ENCODE measurements around the gene RHOBTB3. TPM values are rescaled to one million over a fixed set of nuclear protein-coding genes. Genes with fewer than 3 reads are reported as not detected.

The RHOBTB3 gene
- polyA plus RNA-seq, 2 of the 4 experiments (the other 2 are of a cell fraction) = 9.1 to 28.6 TPM

- WGBS (ENCODE audit: missing lambda C conversion rate) = 73% methylated on average over 2 of the region's 2 CpGs
Observed at GRCh38 chr5:95839658-95840057, 108.5 kb downstream of the RHOBTB3 start.

GRCh38 chr5:95840956-95841705 is 110.0 kb downstream of the RHOBTB3 start:
- CTCF ChIA-PET = interaction anchor here (1.0 to 23.4 kb wide), 5 partner anchors 55 to 760 kb away, joined by 3 to 469 read pairs (median 4); partner anchors contain the start of gene RFESD

More at GRCh38 chr5:95839658-95840057, 108.5 kb downstream of the RHOBTB3 start:
- peaks cover 54% of the 10 kb centered on the region for H3K4me1 ChIP-seq
- H3K9me3 ChIP-seq = no peaks in the 10 kb centered on the region
- FAIRE-seq (no peak), DNase-seq (ENCODE audit: low read depth in 1 of 2, low spot score in 1 of 2) (no peak), ATAC-seq (no peak)
- POLR2A ChIA-PET = no interaction called here
- no peak overlapping the region for H3K4me2 ChIP-seq
- peak overlapping the region; percentile 38 to 70; a peak in 4 of 6 replicates for H3K27ac ChIP-seq
- CTCF ChIA-PET = interaction anchor here (1.3 to 23.4 kb wide), 7 partner anchors 7 to 196 kb away, joined by 3 to 469 read pairs (median 6); no protein-coding TSS in a partner anchor
- TF ChIP-seq GATA3 (IDR thresholded peaks at IDR 0.05; ENCODE audit: borderline replicate concordance) (no peak), TP53 (CRISPR knock-in tag; IDR thresholded peaks at IDR 0.05) (no peak), CBX2 (IDR thresholded peaks at IDR 0.05; ENCODE audit: borderline replicate concordance, low read depth) (no peak), RFX5 (IDR thresholded peaks at IDR 0.05) (no peak), HOXB5 (CRISPR knock-in tag; IDR thresholded peaks at IDR 0.05) (no peak), JUN (IDR thresholded peaks at IDR 0.05) (no peak), NPAS2 (CRISPR knock-in tag; IDR thresholded peaks at IDR 0.05; ENCODE audit: borderline replicate concordance) (no peak), KDM1A (IDR thresholded peaks at IDR 0.05; ENCODE audit: low read depth) (no peak), KDM5A (IDR thresholded peaks at IDR 0.05) (no peak), FOSB (CRISPR knock-in tag; IDR thresholded peaks at IDR 0.05) (no peak), EP300 (IDR thresholded peaks at IDR 0.05) (no peak), CHD2 (IDR thresholded peaks at IDR 0.05; ENCODE audit: low read length, partially characterized antibody) (no peak), RARB (CRISPR knock-in tag; IDR thresholded peaks at IDR 0.05) (no peak), HOXB13 (CRISPR knock-in tag; IDR thresholded peaks at IDR 0.05; ENCODE audit: low read depth) (no peak)
- TF ChIP-seq, protein P1, sequence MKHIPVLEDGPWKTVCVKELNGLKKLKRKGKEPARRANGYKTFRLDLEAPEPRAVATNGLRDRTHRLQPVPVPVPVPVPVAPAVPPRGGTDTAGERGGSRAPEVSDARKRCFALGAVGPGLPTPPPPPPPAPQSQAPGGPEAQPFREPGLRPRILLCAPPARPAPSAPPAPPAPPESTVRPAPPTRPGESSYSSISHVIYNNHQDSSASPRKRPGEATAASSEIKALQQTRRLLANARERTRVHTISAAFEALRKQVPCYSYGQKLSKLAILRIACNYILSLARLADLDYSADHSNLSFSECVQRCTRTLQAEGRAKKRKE (CRISPR knock-in tag; IDR thresholded peaks at IDR 0.05; ENCODE audit: low read depth) = no peak
- no peak overlapping the region for H3K4me3 ChIP-seq

DNA sequence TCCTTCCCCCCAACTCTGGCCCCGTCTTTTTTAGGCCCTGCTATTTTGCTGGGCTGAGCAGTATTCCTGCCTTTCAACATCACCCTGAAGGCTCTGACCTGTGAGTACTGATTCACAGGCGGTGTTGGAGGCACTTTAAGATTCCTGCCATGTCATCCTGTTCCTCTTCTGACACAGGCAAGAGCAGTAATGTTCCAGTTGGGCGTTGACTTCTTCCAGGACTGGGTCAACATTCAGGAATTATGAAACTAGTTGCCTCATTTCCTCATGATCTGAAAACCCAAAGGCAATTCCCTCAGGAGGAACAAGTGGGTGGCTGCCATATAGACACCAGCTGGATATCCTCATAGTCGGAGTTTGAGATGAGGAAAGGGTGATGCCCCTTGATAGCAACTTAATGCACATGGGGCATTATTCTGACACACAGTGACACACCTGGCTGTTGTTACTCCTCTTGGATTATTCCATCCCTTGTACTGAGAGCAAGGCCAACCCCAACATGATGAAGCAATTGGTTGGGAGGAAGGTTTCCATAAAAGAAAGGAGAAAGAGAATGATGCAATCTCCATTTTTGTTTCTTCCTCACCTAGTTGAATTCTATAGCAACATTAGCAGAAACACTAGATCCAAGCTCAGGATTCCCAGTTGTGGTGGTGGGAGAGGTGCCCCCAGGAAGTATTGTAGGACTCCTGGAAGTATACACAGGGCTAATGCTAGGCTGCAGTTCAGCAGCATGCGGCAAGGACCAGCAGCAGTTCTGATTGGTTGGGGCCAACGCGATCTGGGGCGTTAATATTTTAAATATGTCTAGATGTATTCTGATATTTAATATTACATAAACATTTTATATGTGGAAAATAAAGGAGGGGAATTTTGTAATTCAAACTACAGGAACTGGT is 111.0 kb downstream of the RHOBTB3 start:
- ATAC-seq (peak; percentile 71 to 80), FAIRE-seq (no peak), DNase-seq (ENCODE audit: low read depth in 1 of 2, low spot score in 1 of 2) (peak in 1 of 2 experiments; percentile 86)
- peaks cover 46% of the 10 kb centered on the region for H3K4me1 ChIP-seq
- H3K4me3 ChIP-seq = no peak overlapping the region
- peak overlapping the region; percentile 33 for H3K4me2 ChIP-seq
- ChIA-PET POLR2A (interaction anchor here (1.6 kb wide), 1 partner anchor 19 kb away, joined by 5 read pairs; the partner anchor contains the start of gene GLRX), CTCF (interaction anchor here (0.7 to 23.4 kb wide), 3 partner anchors 14 to 195 kb away, joined by 3 to 469 read pairs (median 4); partner anchors contain the start of gene RFESD)
- no peaks in the 10 kb centered on the region for H3K9me3 ChIP-seq
- 71% methylated on average over 8 of the region's 8 CpGs for WGBS (ENCODE audit: missing lambda C conversion rate)
- peak overlapping the region; percentile 70 to 80 for H3K27ac ChIP-seq
- TF ChIP-seq MAFK (IDR thresholded peaks at IDR 0.05; ENCODE audit: partially characterized antibody) (peak; percentile 93), BCL3 (IDR thresholded peaks at IDR 0.05) (peak; percentile 30; the same call in 1 of the 3 replicates), HOXB13 (CRISPR knock-in tag; IDR thresholded peaks at IDR 0.05; ENCODE audit: low read depth) (no peak), NFE2L2 (conservative IDR thresholded peaks at IDR 0.05; ENCODE audit: low read length) (peak; percentile 82), SREBF2 (IDR thresholded peaks at IDR 0.05) (no peak), KDM5A (IDR thresholded peaks at IDR 0.05) (no peak), JUNB (IDR thresholded peaks at IDR 0.05) (0 out of 2 replicates have a peak, but pooled peaks have one; percentile 23), BHLHE40 (IDR thresholded peaks at IDR 0.05; ENCODE audit: low read depth, low read length) (no peak), MAZ (IDR thresholded peaks at IDR 0.05; ENCODE audit: borderline replicate concordance, low read depth, low read length) (no peak), CEBPB (IDR thresholded peaks at IDR 0.05) (peak in 1 of 2 experiments; percentile 61; a peak in 2 of 4 replicates), USF2 (IDR thresholded peaks at IDR 0.05) (no peak)
- TF ChIP-seq, protein P2, sequence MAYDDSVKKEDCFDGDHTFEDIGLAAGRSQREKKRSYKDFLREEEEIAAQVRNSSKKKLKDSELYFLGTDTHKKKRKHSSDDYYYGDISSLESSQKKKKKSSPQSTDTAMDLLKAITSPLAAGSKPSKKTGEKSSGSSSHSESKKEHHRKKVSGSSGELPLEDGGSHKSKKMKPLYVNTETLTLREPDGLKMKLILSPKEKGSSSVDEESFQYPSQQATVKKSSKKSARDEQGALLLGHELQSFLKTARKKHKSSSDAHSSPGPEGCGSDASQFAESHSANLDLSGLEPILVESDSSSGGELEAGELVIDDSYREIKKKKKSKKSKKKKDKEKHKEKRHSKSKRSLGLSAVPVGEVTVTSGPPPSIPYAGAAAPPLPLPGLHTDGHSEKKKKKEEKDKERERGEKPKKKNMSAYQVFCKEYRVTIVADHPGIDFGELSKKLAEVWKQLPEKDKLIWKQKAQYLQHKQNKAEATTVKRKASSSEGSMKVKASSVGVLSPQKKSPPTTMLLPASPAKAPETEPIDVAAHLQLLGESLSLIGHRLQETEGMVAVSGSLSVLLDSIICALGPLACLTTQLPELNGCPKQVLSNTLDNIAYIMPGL (CRISPR knock-in tag; IDR thresholded peaks at IDR 0.05; ENCODE audit: borderline replicate concordance) = no peak

More at GRCh38 chr5:95840956-95841705, 110.0 kb downstream of the RHOBTB3 start:
- FAIRE-seq (no peak), ATAC-seq (no peak), DNase-seq (ENCODE audit: low read depth in 1 of 2, low spot score in 1 of 2) (no peak)
- Histone ChIP-seq H3K4me2 (peak overlapping the region; percentile 33; the same call in 2 of the 3 replicates), H3K4me3 (no peak overlapping the region), H3K9me3 (no peaks in the 10 kb centered on the region), H3K27ac (peak overlapping the region; percentile 70 to 80), H3K4me1 (peaks cover 45% of the 10 kb centered on the region)
- no peak for TF ChIP-seq POLR2AphosphoS2 (conservative IDR thresholded peaks at IDR 0.05; ENCODE audit: low read length)
- TF ChIP-seq FOSL2 (IDR thresholded peaks at IDR 0.05) = no peak
- no peak for TF ChIP-seq FOSL2 (CRISPR knock-in tag; IDR thresholded peaks at IDR 0.05)
- no peak for TF ChIP-seq KDM1A (IDR thresholded peaks at IDR 0.05; ENCODE audit: low read depth)
- 91% methylated on average over 1 of the region's 1 CpG for WGBS (ENCODE audit: missing lambda C conversion rate)
- POLR2A ChIA-PET = interaction anchor here (1.0 to 1.6 kb wide), 2 partner anchors 18 to 195 kb away, joined by 4 to 5 read pairs; partner anchors contain the start of genes GLRX and RFESD

Data from A549 (cell line).